SU-DHL-6 (cell line): ENCODE measurements around the gene KIF4B.
A peak's percentile ranks its signal among the peaks of the same experiment; 100 is the strongest.
"Not testable (repeated sequence)": the region's sequence is repeated elsewhere in the genome, so short reads cannot be mapped to it uniquely, and the experiment has no call there.

Experiments used
- H2AFZ ChIP-seq: fragments of 200-600 bp; sonication (generic); 2 replicates; pipeline ENCODE4 v1.6.1; 2014; ENCODE audit warnings: low read depth, mild to moderate bottlenecking, moderate library complexity, mixed read lengths, antibody characterized with exemption, low read length; ENCODE audit not compliant: severe bottlenecking
- H3F3A ChIP-seq: fragments of 200-600 bp; shearing (Covaris generic); 2 replicates; pipeline ENCODE4 v1.6.0; 2016; ENCODE audit warnings: antibody characterized with exemption, mild to moderate bottlenecking; ENCODE audit not compliant: insufficient read depth
- H3K27ac ChIP-seq: fragments of 200-600 bp; sonication (generic); 2 replicates; pipeline ENCODE4 v1.5.1; 2016; ENCODE audit warnings: low read depth, mild to moderate bottlenecking, low read length, moderate library complexity, mixed read lengths
- H3K27me3 ChIP-seq: fragments of 200-600 bp; sonication (generic), shearing (Covaris generic); 2 replicates; pipeline ENCODE4 v1.6.0; 2014; ENCODE audit warnings: mild to moderate bottlenecking, low read length
- H3K36me3 ChIP-seq: fragments of 200-600 bp; sonication (generic); 2 replicates; pipeline ENCODE4 v1.6.1; 2014; ENCODE audit warnings: mild to moderate bottlenecking, low read length, mixed read lengths
- H3K4me2 ChIP-seq: fragments of 300-600, 200-600 bp; shearing (Covaris generic), sonication (generic); 2 replicates; pipeline ENCODE4 v1.6.0; 2014; ENCODE audit warnings: low read length, low read depth, mild to moderate bottlenecking; ENCODE audit not compliant: poor library complexity, severe bottlenecking
- H3K4me3 ChIP-seq: fragments of 200-600 bp; sonication (generic); 2 replicates; pipeline ENCODE4 v1.5.1; 2014; ENCODE audit warnings: antibody characterized with exemption, low read length, mild to moderate bottlenecking, mixed read lengths; ENCODE audit not compliant: insufficient read depth, poor library complexity, severe bottlenecking
- H3K79me2 ChIP-seq: fragments of 200-600 bp; sonication (generic); 2 replicates; pipeline ENCODE4 v1.6.1; 2014; ENCODE audit warnings: mild to moderate bottlenecking, low read length, moderate library complexity; ENCODE audit not compliant: insufficient read depth
- H3K9ac ChIP-seq: fragments of 200-600 bp; sonication (generic); 2 replicates; pipeline ENCODE4 v1.7.0; 2014; ENCODE audit warnings: mild to moderate bottlenecking, low read length
- H3K9me2 ChIP-seq: fragments of 200-600 bp; sonication (generic); replicated peaks from 2 replicates; pipeline ENCODE4 v1.6.1; 2014; ENCODE audit warnings: low read length; ENCODE audit not compliant: insufficient read depth
- H3K9me3 ChIP-seq: fragments of 200-600 bp; sonication (generic); 2 replicates; pipeline ENCODE4 v1.6.1; 2014; ENCODE audit warnings: low read length, mixed read lengths; ENCODE audit not compliant: insufficient read depth
- H4K20me1 ChIP-seq: fragments of 200-600 bp; sonication (generic); 2 replicates; pipeline ENCODE4 v1.6.1; 2014; ENCODE audit warnings: low read depth, mild to moderate bottlenecking, antibody characterized with exemption, low read length, moderate library complexity, mixed read lengths
- EZH2phosphoT487 ChIP-seq: fragments of 200-600 bp; sonication (generic), shearing (Covaris generic); conservative IDR thresholded peaks from 2 replicates; pipeline ENCODE4 v1.6.1; 2018; ENCODE audit warnings: mild to moderate bottlenecking, antibody characterized with exemption, low read length, moderate library complexity, mixed read lengths
- TF ChIP-seq, protein P1 (sequence below): fragments of 200-600 bp; sonication (generic); IDR thresholded peaks from one replicate; pipeline ENCODE4 v1.5.1; 2017; ENCODE audit warnings: antibody characterized with exemption, mild to moderate bottlenecking, low read length, moderate library complexity; ENCODE audit not compliant: insufficient read depth, poor library complexity, severe bottlenecking

KIF4B gene

DNA sequence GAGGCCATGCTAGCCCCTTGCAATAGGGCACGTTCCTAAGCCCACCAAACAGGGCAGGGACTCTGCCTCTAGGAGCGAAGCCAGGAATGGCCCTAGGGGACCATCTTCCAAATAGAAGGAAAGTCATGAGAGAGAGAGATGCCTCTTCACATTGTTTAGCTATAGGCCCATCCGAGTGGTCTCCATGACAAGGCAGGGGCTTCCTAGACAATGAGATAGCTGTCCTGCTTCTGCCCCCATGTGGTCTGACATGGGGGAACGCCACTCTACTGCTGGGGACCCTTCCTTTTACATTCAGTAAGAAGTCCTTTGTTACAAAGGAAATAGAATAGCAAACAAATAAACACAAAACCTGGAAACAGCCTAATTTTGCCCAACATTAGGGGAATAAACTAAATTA lies 17.9 kb upstream of the KIF4B start:
- Histone ChIP-seq H4K20me1 (no peaks in the 10 kb centered on the region), H3K27me3 (no peaks in the 10 kb centered on the region), H3K79me2 (no peaks in the 10 kb centered on the region), H2AFZ (no peak overlapping the region), H3K27ac (no peak overlapping the region), H3K4me2 (no peak overlapping the region), H3K9me2 (no peaks in the 10 kb centered on the region), H3K4me3 (no peak overlapping the region), H3F3A (no peaks in the 10 kb centered on the region), H3K36me3 (no peaks in the 10 kb centered on the region), H3K9me3 (no peaks in the 10 kb centered on the region), H3K9ac (no peak overlapping the region)
- TF ChIP-seq, protein P1, sequence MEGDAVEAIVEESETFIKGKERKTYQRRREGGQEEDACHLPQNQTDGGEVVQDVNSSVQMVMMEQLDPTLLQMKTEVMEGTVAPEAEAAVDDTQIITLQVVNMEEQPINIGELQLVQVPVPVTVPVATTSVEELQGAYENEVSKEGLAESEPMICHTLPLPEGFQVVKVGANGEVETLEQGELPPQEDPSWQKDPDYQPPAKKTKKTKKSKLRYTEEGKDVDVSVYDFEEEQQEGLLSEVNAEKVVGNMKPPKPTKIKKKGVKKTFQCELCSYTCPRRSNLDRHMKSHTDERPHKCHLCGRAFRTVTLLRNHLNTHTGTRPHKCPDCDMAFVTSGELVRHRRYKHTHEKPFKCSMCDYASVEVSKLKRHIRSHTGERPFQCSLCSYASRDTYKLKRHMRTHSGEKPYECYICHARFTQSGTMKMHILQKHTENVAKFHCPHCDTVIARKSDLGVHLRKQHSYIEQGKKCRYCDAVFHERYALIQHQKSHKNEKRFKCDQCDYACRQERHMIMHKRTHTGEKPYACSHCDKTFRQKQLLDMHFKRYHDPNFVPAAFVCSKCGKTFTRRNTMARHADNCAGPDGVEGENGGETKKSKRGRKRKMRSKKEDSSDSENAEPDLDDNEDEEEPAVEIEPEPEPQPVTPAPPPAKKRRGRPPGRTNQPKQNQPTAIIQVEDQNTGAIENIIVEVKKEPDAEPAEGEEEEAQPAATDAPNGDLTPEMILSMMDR, result peak; percentile 14
- no peak for TF ChIP-seq EZH2phosphoT487

DNA sequence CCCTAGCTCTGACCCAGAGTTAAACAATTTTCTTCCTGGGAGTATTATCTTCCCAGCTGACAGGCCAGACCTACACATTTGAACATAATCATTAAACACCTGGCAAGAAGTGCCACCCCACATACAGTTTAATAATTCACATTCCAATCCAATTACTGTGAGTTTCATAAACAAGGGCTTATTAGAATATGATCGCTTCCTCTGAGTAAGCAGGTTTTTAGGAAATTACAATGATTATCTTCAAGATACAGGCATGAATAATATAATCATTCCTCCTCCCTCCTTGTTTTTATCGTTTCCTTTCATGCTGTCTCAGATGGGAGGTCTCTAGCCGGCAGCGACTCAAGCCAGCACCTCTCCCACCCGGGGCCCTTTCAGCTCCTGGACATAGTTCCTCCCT lies 15.8 kb upstream of the KIF4B start:
- Histone ChIP-seq H3K9me2 (no peaks in the 10 kb centered on the region), H3K4me2 (no peak overlapping the region), H3K4me3 (no peak overlapping the region), H2AFZ (no peak overlapping the region), H3K9ac (no peak overlapping the region), H3K27me3 (no peaks in the 10 kb centered on the region), H3K9me3 (no peaks in the 10 kb centered on the region), H3K27ac (no peak overlapping the region), H3K36me3 (no peaks in the 10 kb centered on the region), H4K20me1 (no peaks in the 10 kb centered on the region), H3F3A (no peaks in the 10 kb centered on the region), H3K79me2 (no peaks in the 10 kb centered on the region)
- no peak for TF ChIP-seq EZH2phosphoT487
- TF ChIP-seq, protein P1, result no peak

DNA sequence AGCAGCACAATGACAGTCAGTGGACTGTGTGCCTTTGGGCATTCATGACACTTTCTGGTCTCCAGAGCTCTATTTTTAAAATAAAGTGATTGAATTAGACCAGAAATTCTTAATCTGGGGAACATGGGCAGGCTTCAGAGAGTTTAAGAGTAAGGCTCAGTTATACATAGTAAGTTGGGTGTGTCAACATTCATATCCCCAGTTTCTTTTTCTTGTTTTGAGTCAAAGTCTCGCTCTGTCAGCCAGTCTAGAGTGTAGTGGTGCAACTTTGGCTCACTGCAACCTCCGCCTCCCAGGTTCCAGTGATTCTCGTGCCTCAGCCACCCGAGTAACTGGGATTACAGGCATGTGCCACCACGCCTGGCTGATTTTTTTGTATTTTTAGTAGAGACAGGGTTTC lies 13.7 kb upstream of the KIF4B start:
- Histone ChIP-seq H4K20me1 (no peaks in the 10 kb centered on the region), H3K79me2 (no peaks in the 10 kb centered on the region), H3K9me2 (no peaks in the 10 kb centered on the region), H3K27ac (no peak overlapping the region), H3K36me3 (no peaks in the 10 kb centered on the region), H3K27me3 (no peaks in the 10 kb centered on the region), H3K4me2 (no peak overlapping the region), H2AFZ (no peak overlapping the region), H3K9me3 (0 out of 2 replicates have a peak, but pooled peaks cover 6% of the 10 kb centered on the region), H3K4me3 (no peak overlapping the region), H3K9ac (no peak overlapping the region), H3F3A (no peaks in the 10 kb centered on the region)
- TF ChIP-seq, protein P1, result no peak
- no peak for TF ChIP-seq EZH2phosphoT487

DNA sequence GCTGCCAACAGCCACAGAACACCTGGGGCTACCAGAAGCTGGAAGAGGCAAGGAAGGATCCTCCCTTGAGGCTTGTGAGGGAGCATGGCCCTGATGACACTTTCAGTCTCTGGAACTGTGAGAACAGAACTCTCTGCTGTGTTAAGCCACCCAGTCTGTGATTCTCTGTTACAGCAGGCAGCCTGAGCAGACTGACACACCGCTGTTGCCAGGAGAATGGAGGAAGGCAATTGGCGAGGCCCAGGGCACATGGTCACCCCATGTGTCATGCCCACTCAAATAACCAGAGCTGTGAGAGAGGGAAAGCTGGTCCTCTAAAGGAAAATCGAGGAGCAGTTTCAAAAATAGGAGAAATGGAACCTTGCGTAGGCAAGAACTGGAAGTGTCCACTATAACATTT lies 12.0 kb upstream of the KIF4B start:
- Histone ChIP-seq H3K27me3 (no peaks in the 10 kb centered on the region), H2AFZ (no peak overlapping the region), H3K9me3 (0 out of 2 replicates have a peak, but pooled peaks cover 7% of the 10 kb centered on the region), H3K27ac (no peak overlapping the region), H4K20me1 (no peaks in the 10 kb centered on the region), H3K4me3 (no peak overlapping the region), H3K79me2 (no peaks in the 10 kb centered on the region), H3K9me2 (no peaks in the 10 kb centered on the region), H3K4me2 (no peak overlapping the region), H3K9ac (no peak overlapping the region), H3F3A (no peaks in the 10 kb centered on the region), H3K36me3 (no peaks in the 10 kb centered on the region)
- no peak for TF ChIP-seq EZH2phosphoT487
- TF ChIP-seq, protein P1, result no peak

DNA sequence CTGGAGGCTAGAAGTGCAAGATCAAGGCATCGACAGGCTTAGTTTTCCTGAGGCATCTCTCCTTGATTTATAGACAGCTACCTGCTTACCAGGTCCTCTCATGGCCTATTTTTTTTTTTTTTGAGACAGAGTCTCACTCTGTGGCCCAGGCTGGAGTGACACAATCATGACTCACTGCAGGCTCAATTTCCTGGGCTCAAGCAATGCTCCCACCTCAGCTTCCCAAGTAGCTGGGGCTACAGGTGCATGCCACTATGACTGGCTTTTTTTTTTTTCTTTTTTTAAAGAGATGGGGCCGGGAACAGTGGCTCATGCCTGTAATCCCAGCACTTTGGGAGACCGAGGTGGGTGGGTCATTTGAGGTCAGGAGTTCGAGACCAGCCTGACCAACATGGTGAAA lies 10.8 kb upstream of the KIF4B start:
- not testable (repeated sequence) for H3K36me3 ChIP-seq, H4K20me1 ChIP-seq, H3K27ac ChIP-seq, H2AFZ ChIP-seq, H3K4me3 ChIP-seq, H3K9me2 ChIP-seq, H3K9ac ChIP-seq, H3F3A ChIP-seq, H3K79me2 ChIP-seq, H3K9me3 ChIP-seq, H3K4me2 ChIP-seq, H3K27me3 ChIP-seq
